PC-9 (cell line): ENCODE data around the gene SNRPD3. TPM values are rescaled to one million over a fixed set of nuclear protein-coding genes. Genes with fewer than 3 reads are reported as not detected.

Experiments used
- BruUV-seq: library from RNA; stranded (reverse); fragments of 400-500 nt; replicated peaks from 2 replicates; lab custom pipeline; 2021; lab: Mats Ljungman, UMichigan
- CTCF ChIA-PET: fragments of 300-600 bp; sonication (Branson Sonifier 250); formaldehyde crosslinking; loops from one replicate; lab custom pipeline; 2022; ENCODE audit warnings: antibody characterized with exemption; lab: Charles Lee
- POLR2A ChIA-PET: fragments of 300-600 bp; sonication (Branson Sonifier 250); formaldehyde crosslinking; loops from one replicate; lab custom pipeline; 2022; ENCODE audit warnings: antibody characterized with exemption; ENCODE audit not compliant: unreplicated experiment; lab: Charles Lee
- DNase-seq, 2 experiments: peaks; one replicate each; pipeline versions ENCODE4 v3.0.0 to v3.0.0-alpha.2; 2015 to 2022; ENCODE audit warnings: mixed read lengths in 1 of 2
- H2AFZ ChIP-seq: fragments of 200-600 bp; sonication (generic); 2 replicates; pipeline ENCODE4 v1.8.1; 2017; ENCODE audit warnings: antibody characterized with exemption
- H3F3A ChIP-seq: fragments of 200-600 bp; sonication (generic); 2 replicates; pipeline ENCODE4 v1.8.1; 2017; ENCODE audit warnings: antibody characterized with exemption, mild to moderate bottlenecking, low read depth; ENCODE audit not compliant: insufficient read depth
- H3K27ac ChIP-seq: fragments of 200-600 bp; sonication (generic); 2 replicates; pipeline ENCODE4 v1.6.1; 2016; ENCODE audit warnings: mixed run types
- H3K27me3 ChIP-seq: fragments of 200-600 bp; sonication (generic); 2 replicates; pipeline ENCODE4 v1.6.1; 2016; ENCODE audit warnings: low read depth, mixed run types; ENCODE audit not compliant: insufficient read depth
- H3K36me3 ChIP-seq: fragments of 200-600 bp; sonication (generic); 2 replicates; pipeline ENCODE4 v1.6.1; 2016; ENCODE audit warnings: low read depth, mixed run types
- H3K4me1 ChIP-seq: fragments of 200-600 bp; sonication (generic); replicated peaks from 2 replicates; pipeline ENCODE4 v1.6.1; 2016; ENCODE audit warnings: mixed run types; ENCODE audit not compliant: insufficient read depth
- H3K4me2 ChIP-seq: fragments of 200-600 bp; sonication (generic); 2 replicates; pipeline ENCODE4 v1.6.1; 2017; ENCODE audit warnings: mixed run types
- H3K4me3 ChIP-seq: fragments of 200-600 bp; sonication (generic); 2 replicates; pipeline ENCODE4 v1.6.1; 2016; ENCODE audit warnings: mixed run types
- H3K79me2 ChIP-seq: fragments of 200-600 bp; sonication (generic); 2 replicates; pipeline ENCODE4 v1.6.1; 2017; ENCODE audit warnings: low read depth, mixed run types
- H3K9me2 ChIP-seq: fragments of 200-600 bp; sonication (generic); 2 replicates; pipeline ENCODE4 v1.8.1; 2017; ENCODE audit warnings: mild to moderate bottlenecking; ENCODE audit not compliant: insufficient read depth
- H3K9me3 ChIP-seq: fragments of 200-600 bp; sonication (generic); 2 replicates; pipeline ENCODE4 v1.8.1; 2016; ENCODE audit warnings: low read depth; ENCODE audit not compliant: insufficient read depth
- H4K20me1 ChIP-seq: fragments of 200-600 bp; sonication (generic); 2 replicates; pipeline ENCODE4 v1.8.1; 2017; ENCODE audit not compliant: insufficient read depth
- CTCF ChIP-seq: fragments of 200-600 bp; sonication (generic); conservative IDR thresholded peaks from 2 replicates; pipeline ENCODE4 v1.6.1; 2017; ENCODE audit warnings: mixed run types, antibody characterized with exemption, mild to moderate bottlenecking, moderate library complexity
- EZH2 ChIP-seq: fragments of 200-600 bp; sonication (generic); IDR thresholded peaks from 2 replicates; pipeline ENCODE4 v1.8.0; 2017; ENCODE audit warnings: antibody characterized with exemption, low read depth
- intact Hi-C: fragments of 100-400 bp; cut with micrococcal nuclease; formaldehyde crosslinking; loops from one replicate; pipeline ENCODE4 v1.10.0; 2022; ENCODE audit not compliant: unreplicated experiment
- total RNA-seq: library from RNA; stranded (reverse); gene quantifications from 2 replicates; pipeline ENCODE4 v1.2.3, GENCODE V29; 2021

The SNRPD3 gene
- total RNA-seq, 1 experiment from 2014 or later, result 117 TPM

- intact Hi-C loops, result no loop called here
- Histone ChIP-seq H3K36me3 (no peaks in the 10 kb centered on the region), H3K79me2 (no peaks in the 10 kb centered on the region), H3K4me1 (no peaks in the 10 kb centered on the region), H3K4me2 (no peak overlapping the region), H2AFZ (no peak overlapping the region), H3F3A (peaks cover 23% of the 10 kb centered on the region), H3K27ac (no peak overlapping the region), H3K9me2 (no peaks in the 10 kb centered on the region), H3K4me3 (no peak overlapping the region), H3K9me3 (no peaks in the 10 kb centered on the region), H4K20me1 (peaks cover 6% of the 10 kb centered on the region), H3K27me3 (no peaks in the 10 kb centered on the region)
- TF ChIP-seq CTCF, result no peak
- BruUV-seq, result no TSS peak
- POLR2A ChIA-PET, result no interaction called here
- peak in 1 of 2 experiments; percentile 43 for DNase-seq
- CTCF ChIA-PET, result no interaction called here
Observed at GRCh38 chr22:24580276-24580675, 24.5 kb downstream of the SNRPD3 start.

GRCh38 chr22:24582056-24582814, 26.4 kb downstream of the SNRPD3 start:
- H4K20me1 ChIP-seq, result no peaks in the 10 kb centered on the region; the same call in 1 of the 2 replicates
- ChIA-PET POLR2A (no interaction called here), CTCF (no interaction called here)
- H3F3A ChIP-seq, result peaks cover 19% of the 10 kb centered on the region
- H3K9me3 ChIP-seq, result no peaks in the 10 kb centered on the region
- intact Hi-C loops, result no loop called here
- no peak overlapping the region for H3K27ac ChIP-seq
- no peaks in the 10 kb centered on the region for H3K79me2 ChIP-seq
- no peak for TF ChIP-seq EZH2
- no peak for TF ChIP-seq CTCF
- H3K4me1 ChIP-seq, result no peaks in the 10 kb centered on the region
- no peaks in the 10 kb centered on the region for H3K27me3 ChIP-seq
- no TSS peak for BruUV-seq
- H2AFZ ChIP-seq, result no peak overlapping the region
- no peak for DNase-seq
- no peaks in the 10 kb centered on the region for H3K36me3 ChIP-seq
- no peak overlapping the region for H3K4me2 ChIP-seq
- no peak overlapping the region for H3K4me3 ChIP-seq
- H3K9me2 ChIP-seq, result no peaks in the 10 kb centered on the region

- H3K4me3 ChIP-seq, result no peak overlapping the region
- H3K4me2 ChIP-seq, result no peak overlapping the region
- no peaks in the 10 kb centered on the region for H3K36me3 ChIP-seq
- no peaks in the 10 kb centered on the region for H3K79me2 ChIP-seq
- H3K9me2 ChIP-seq, result no peaks in the 10 kb centered on the region
- no peak overlapping the region for H3K27ac ChIP-seq
- intact Hi-C loops, result no loop called here
- H2AFZ ChIP-seq, result no peak overlapping the region
- H4K20me1 ChIP-seq, result no peaks in the 10 kb centered on the region; the same call in 1 of the 2 replicates
- TF ChIP-seq EZH2 (no peak), CTCF (no peak)
- peaks cover 6% of the 10 kb centered on the region for H3K4me1 ChIP-seq
- H3F3A ChIP-seq, result peaks cover 7% of the 10 kb centered on the region; the same call in 1 of the 2 replicates
- no TSS peak for BruUV-seq
- DNase-seq, result peak in 1 of 2 experiments; percentile 31
- ChIA-PET POLR2A (interaction anchor here (0.5 kb wide), 1 partner anchor 689 kb away, joined by 5 read pairs; the partner anchor contains the start of gene MIF), CTCF (no interaction called here)
- no peaks in the 10 kb centered on the region for H3K9me3 ChIP-seq
- no peaks in the 10 kb centered on the region for H3K27me3 ChIP-seq
Observed at GRCh38 chr22:24583221-24584165, 27.7 kb downstream of the SNRPD3 start.
